ENCODE measurements around the gene KLHL42.
"Not testable (repeated sequence)": the region's sequence is repeated elsewhere in the genome, so short reads cannot be mapped to it uniquely, and the experiment has no call there.

KLHL42 gene

GRCh38 chr12:27845187-27845586, 65.2 kb downstream of the KLHL42 start:
- TF ChIP-seq TAF1 (IDR thresholded peaks at IDR 0.05; ENCODE audit: borderline replicate concordance, low read depth, low read length) (no peak), POLR2AphosphoS5 (IDR thresholded peaks at IDR 0.05; ENCODE audit: low read depth, low read length) (no peak), POLR2A (IDR thresholded peaks at IDR 0.05; ENCODE audit: low read depth, low read length) (no peak)
- DNase-seq (ENCODE audit: insufficient read length) = no peak
- no peak for FAIRE-seq

DNA sequence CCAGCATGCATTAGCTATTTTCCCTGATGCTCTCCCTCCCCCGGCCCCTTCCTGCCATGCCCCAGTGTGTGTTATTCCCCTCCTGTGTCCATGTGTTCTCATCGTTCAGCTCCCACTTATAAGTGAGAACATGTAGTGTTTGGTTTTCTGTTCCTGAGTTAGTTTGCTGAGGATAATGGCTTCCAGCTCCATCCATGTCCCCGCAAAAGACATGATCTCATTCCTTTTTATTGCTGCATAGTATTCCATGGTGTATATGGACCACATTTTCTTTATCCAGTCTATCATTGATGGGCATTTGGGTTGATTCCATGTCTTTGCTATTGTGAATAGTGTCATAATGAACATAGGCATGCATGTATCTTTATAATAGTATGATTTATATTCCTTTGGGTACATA, 65.7 kb downstream of the KLHL42 start:
- not testable (repeated sequence) for FAIRE-seq; DNase-seq (ENCODE audit: insufficient read length)

- FAIRE-seq; DNase-seq (ENCODE audit: insufficient read length): not testable (repeated sequence)
Observed at GRCh38 chr12:27847293-27847692, 67.3 kb downstream of the KLHL42 start.

- FAIRE-seq = no peak
- TF ChIP-seq TAF1 (IDR thresholded peaks at IDR 0.05; ENCODE audit: borderline replicate concordance, low read depth, low read length) (no peak), POLR2AphosphoS5 (IDR thresholded peaks at IDR 0.05; ENCODE audit: low read depth, low read length) (no peak), POLR2A (IDR thresholded peaks at IDR 0.05; ENCODE audit: low read depth, low read length) (no peak)
- DNase-seq (ENCODE audit: insufficient read length) = no peak
Observed at GRCh38 chr12:27851311-27851710, 71.3 kb downstream of the KLHL42 start.

GRCh38 chr12:27852117-27852516, 72.1 kb downstream of the KLHL42 start:
- no peak for FAIRE-seq
- no peak for DNase-seq (ENCODE audit: insufficient read length)

More at GRCh38 chr12:27852117-27852516, 72.1 kb downstream of the KLHL42 start:
- TF ChIP-seq POLR2AphosphoS5 (IDR thresholded peaks at IDR 0.05; ENCODE audit: low read depth, low read length) (no peak), POLR2A (IDR thresholded peaks at IDR 0.05; ENCODE audit: low read depth, low read length) (no peak), TAF1 (IDR thresholded peaks at IDR 0.05; ENCODE audit: borderline replicate concordance, low read depth, low read length) (no peak)

Data from GM12892 (cell line).